OCI-LY1 (cell line): Measurements from ENCODE around the gene CBFA2T2.

Experiments
- H2AFZ ChIP-seq: fragments of 200-600 bp; sonication (generic), shearing (Covaris generic); 2 replicates; pipeline ENCODE4 v1.6.0; 2014; ENCODE audit warnings: antibody characterized with exemption, mild to moderate bottlenecking, low read length
- H3F3A ChIP-seq: fragments of 200-600 bp; sonication (generic), shearing (Covaris generic); 2 replicates; pipeline ENCODE4 v1.6.0; 2014; ENCODE audit warnings: mild to moderate bottlenecking, antibody characterized with exemption, low read length, moderate library complexity; ENCODE audit not compliant: insufficient read depth
- H3K27ac ChIP-seq: fragments of 200-600 bp; sonication (generic); 2 replicates; pipeline ENCODE4 v1.5.1; 2014; ENCODE audit warnings: low read length, mixed run types, mild to moderate bottlenecking, low read depth; ENCODE audit not compliant: poor library complexity, severe bottlenecking
- H3K27me3 ChIP-seq: fragments of 200-600 bp; sonication (generic); 2 replicates; pipeline ENCODE4 v1.6.0; 2014; ENCODE audit warnings: antibody characterized with exemption, mild to moderate bottlenecking, low read length, moderate library complexity; ENCODE audit not compliant: insufficient read depth
- H3K36me3 ChIP-seq: fragments of 200-600 bp; sonication (generic); 2 replicates; pipeline ENCODE4 v1.6.1; 2014; ENCODE audit warnings: mild to moderate bottlenecking, antibody characterized with exemption, low read length, moderate library complexity, mixed read lengths; ENCODE audit not compliant: insufficient read depth
- H3K4me1 ChIP-seq: fragments of 200-600 bp; sonication (generic); 2 replicates; pipeline ENCODE4 v1.5.1; 2014; ENCODE audit warnings: mild to moderate bottlenecking, low read length, moderate library complexity; ENCODE audit not compliant: insufficient read depth, severe bottlenecking
- H3K4me2 ChIP-seq: fragments of 200-600 bp; sonication (generic), shearing (Covaris generic); 2 replicates; pipeline ENCODE4 v1.6.1; 2014; ENCODE audit warnings: low read length
- H3K4me3 ChIP-seq: fragments of 200-600 bp; sonication (generic); 2 replicates; pipeline ENCODE4 v1.5.1; 2014; ENCODE audit warnings: low read length, low read depth, mild to moderate bottlenecking, mixed read lengths; ENCODE audit not compliant: poor library complexity, severe bottlenecking
- H3K79me2 ChIP-seq: fragments of 200-600 bp; shearing (Covaris generic); 2 replicates; pipeline ENCODE4 v1.6.1; 2016; ENCODE audit warnings: mixed run types, low read length, mixed read lengths; ENCODE audit not compliant: insufficient read depth
- H3K9ac ChIP-seq: fragments of 200-600 bp; sonication (generic), shearing (Covaris generic); 2 replicates; pipeline ENCODE4 v1.6.1; 2014; ENCODE audit warnings: mild to moderate bottlenecking, low read length, mixed read lengths
- H3K9me2 ChIP-seq: fragments of 200-600 bp; sonication (generic), shearing (Covaris generic); 2 replicates; pipeline ENCODE4 v1.6.1; 2014; ENCODE audit warnings: low read depth, mild to moderate bottlenecking, low read length, mixed read lengths
- H3K9me3 ChIP-seq: fragments of 200-600 bp; shearing (Covaris generic); 2 replicates; pipeline ENCODE4 v1.6.1; 2014; ENCODE audit warnings: low read length, mixed read lengths
- H4K20me1 ChIP-seq: fragments of 200-600 bp; sonication (generic), shearing (Covaris generic); 2 replicates; pipeline ENCODE4 v1.6.0; 2016; ENCODE audit warnings: mild to moderate bottlenecking, low read length; ENCODE audit not compliant: insufficient read depth
- CTCF ChIP-seq: fragments of 200-600 bp; sonication (generic), shearing (Covaris generic); IDR thresholded peaks from 2 replicates; pipeline ENCODE4 v1.5.1; 2017; ENCODE audit warnings: mild to moderate bottlenecking, antibody characterized with exemption, low read length, moderate library complexity, mixed read lengths
- EZH2 ChIP-seq: fragments of 200-600 bp; sonication (generic), shearing (Covaris generic); IDR thresholded peaks from 2 replicates; pipeline ENCODE4 v1.8.0; 2017; ENCODE audit warnings: borderline replicate concordance, mixed run types, mild to moderate bottlenecking, antibody characterized with exemption, low read length, moderate library complexity, mixed read lengths

The CBFA2T2 gene

DNA sequence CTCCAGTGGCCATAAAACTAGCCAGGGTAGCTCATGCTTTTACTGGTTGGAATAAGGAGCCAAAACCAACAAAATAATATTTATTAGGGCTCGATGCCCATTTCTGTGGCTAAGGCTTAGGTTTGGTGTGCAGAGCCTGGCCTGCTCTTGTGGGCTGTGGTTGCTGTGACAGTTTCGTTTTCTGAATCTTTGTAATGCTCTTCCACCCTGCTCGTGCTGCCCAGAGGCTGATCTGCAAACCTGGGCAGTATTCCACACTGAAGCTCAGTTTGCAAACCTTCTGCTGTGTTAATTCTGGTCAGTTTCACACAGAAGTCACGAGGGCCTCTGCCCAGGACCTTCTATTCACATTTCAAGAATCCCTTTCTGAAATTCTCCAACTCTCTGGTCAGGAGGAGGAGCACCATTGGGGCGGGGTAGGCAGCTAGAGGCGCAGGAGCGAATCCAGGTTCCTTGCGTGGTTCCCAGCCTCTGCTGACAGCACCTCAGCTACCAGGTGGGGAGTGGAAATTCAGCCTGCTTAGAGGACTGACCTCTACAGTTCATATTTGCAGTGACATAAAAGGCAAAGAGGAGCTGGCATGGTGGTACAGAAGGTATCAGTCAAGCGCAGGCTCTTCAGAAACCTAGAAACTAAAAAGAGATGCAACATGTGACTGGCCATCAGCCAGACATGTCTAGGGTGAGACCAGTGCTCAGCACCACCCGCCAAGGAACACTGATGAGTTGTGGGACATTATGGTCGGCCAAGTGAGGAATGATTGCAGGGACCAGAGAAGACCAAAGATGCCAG is 157.9 kb downstream of the CBFA2T2 start:
- Histone ChIP-seq H3K27me3 (no peaks in the 10 kb centered on the region), H3K9me3 (no peaks in the 10 kb centered on the region), H2AFZ (no peak overlapping the region), H3K4me1 (peaks cover 10% of the 10 kb centered on the region), H4K20me1 (no peaks in the 10 kb centered on the region), H3K9ac (no peak overlapping the region), H3K4me3 (no peak overlapping the region), H3K79me2 (no peaks in the 10 kb centered on the region), H3K9me2 (no peaks in the 10 kb centered on the region), H3K27ac (no peak overlapping the region), H3F3A (no peaks in the 10 kb centered on the region), H3K36me3 (peaks cover 24% of the 10 kb centered on the region), H3K4me2 (no peak overlapping the region)
- TF ChIP-seq EZH2, result no peak
- no peak for TF ChIP-seq CTCF

GRCh38 chr20:33648396-33649004 is 158.6 kb downstream of the CBFA2T2 start:
- H2AFZ ChIP-seq, result no peak overlapping the region
- peaks cover 17% of the 10 kb centered on the region for H3K4me1 ChIP-seq
- no peak overlapping the region for H3K27ac ChIP-seq
- no peaks in the 10 kb centered on the region for H3K79me2 ChIP-seq
- no peaks in the 10 kb centered on the region for H3K27me3 ChIP-seq
- peaks cover 20% of the 10 kb centered on the region for H3K36me3 ChIP-seq
- no peaks in the 10 kb centered on the region for H3K9me2 ChIP-seq
- TF ChIP-seq EZH2 (no peak), CTCF (no peak)
- no peaks in the 10 kb centered on the region for H3F3A ChIP-seq
- no peaks in the 10 kb centered on the region for H4K20me1 ChIP-seq
- H3K4me2 ChIP-seq, result no peak overlapping the region
- H3K4me3 ChIP-seq, result no peak overlapping the region
- H3K9me3 ChIP-seq, result no peaks in the 10 kb centered on the region
- no peak overlapping the region for H3K9ac ChIP-seq

DNA sequence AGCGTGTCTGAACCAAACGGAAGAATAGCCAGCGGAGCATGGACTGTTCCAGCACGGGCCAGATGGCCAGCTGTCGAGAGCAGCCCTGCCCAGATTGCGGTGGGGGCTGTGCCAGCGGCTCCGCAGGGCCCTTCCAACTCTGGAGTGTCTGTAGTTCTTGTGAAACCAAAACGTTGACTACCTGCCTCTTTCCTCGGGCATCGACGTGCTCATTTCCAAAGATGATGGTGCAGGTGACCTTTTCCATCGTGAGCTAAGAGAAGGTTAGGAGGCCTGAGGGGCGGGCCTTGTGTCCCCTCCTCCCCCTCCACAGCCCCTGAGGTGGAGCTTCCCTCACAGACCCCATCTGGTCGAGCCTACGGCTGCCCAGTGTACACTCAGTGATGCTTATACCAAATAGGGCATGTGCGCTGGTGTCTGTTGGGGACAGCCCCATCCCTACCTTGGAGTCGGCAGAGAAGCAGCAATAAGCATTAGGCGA is 159.3 kb downstream of the CBFA2T2 start:
- no peak overlapping the region for H3K9ac ChIP-seq
- no peak overlapping the region for H3K4me2 ChIP-seq
- H3K27me3 ChIP-seq, result no peaks in the 10 kb centered on the region
- H3K9me3 ChIP-seq, result no peaks in the 10 kb centered on the region
- no peak overlapping the region for H3K4me3 ChIP-seq
- no peaks in the 10 kb centered on the region for H3F3A ChIP-seq
- no peak for TF ChIP-seq EZH2
- TF ChIP-seq CTCF, result no peak
- H2AFZ ChIP-seq, result no peak overlapping the region
- peaks cover 25% of the 10 kb centered on the region for H3K4me1 ChIP-seq
- peaks cover 16% of the 10 kb centered on the region for H3K36me3 ChIP-seq
- H4K20me1 ChIP-seq, result no peaks in the 10 kb centered on the region
- no peaks in the 10 kb centered on the region for H3K9me2 ChIP-seq
- H3K27ac ChIP-seq, result no peak overlapping the region
- H3K79me2 ChIP-seq, result no peaks in the 10 kb centered on the region
